Stimulated activated naive CD8-positive, alpha-beta T cell treated with anti-CD3 and anti-CD28 coated beads, Interleukin-15, Interleukin-2, amounts not matched to agents 100 U/mL and 50 U/mL, for 24 hours (primary cell): ENCODE measurements around the gene SLC66A2.
A peak's percentile ranks its signal among the peaks of the same experiment; 100 is the strongest.

Experiments used
- ATAC-seq: fragments of 150-1000 bp; cut with Tn5 transposase; one replicate; pipeline ENCODE4 v1.10.0; 2021
- DNase-seq: peaks from one replicate; pipeline ENCODE4 v3.0.0; 2021

SLC66A2 gene

GRCh38 chr18:79903071-79903635 lies 48.3 kb downstream of the SLC66A2 start:
- DNase-seq (no peak), ATAC-seq (no peak)

- ATAC-seq (no peak), DNase-seq (no peak)
Measured at GRCh38 chr18:79902640-79903039, 48.8 kb downstream of the SLC66A2 start.

GRCh38 chr18:79902075-79902474 lies 49.4 kb downstream of the SLC66A2 start:
- no peak for DNase-seq
- no peak for ATAC-seq

GRCh38 chr18:79901665-79902064 lies 49.8 kb downstream of the SLC66A2 start:
- ATAC-seq (no peak), DNase-seq (no peak)

- ATAC-seq, result no peak
- DNase-seq, result no peak
Measured at GRCh38 chr18:79900610-79901570, 50.6 kb downstream of the SLC66A2 start.

- no peak for ATAC-seq
- DNase-seq, result no peak
Measured at GRCh38 chr18:79899609-79900445, 51.6 kb downstream of the SLC66A2 start.

- ATAC-seq, result no peak
Measured at GRCh38 chr18:79898952-79899608, 52.4 kb downstream of the SLC66A2 start.

GRCh38 chr18:79897940-79898625 lies 53.4 kb downstream of the SLC66A2 start:
- no peak for ATAC-seq
- no peak for DNase-seq

More at GRCh38 chr18:79898952-79899608, 52.4 kb downstream of the SLC66A2 start:
- DNase-seq, result no peak

- no peak for DNase-seq
- ATAC-seq, result no peak
Measured at GRCh38 chr18:79896738-79897137, 54.7 kb downstream of the SLC66A2 start.

- DNase-seq (no peak), ATAC-seq (peak; percentile 91)
Measured at GRCh38 chr18:79890674-79891073, 60.8 kb downstream of the SLC66A2 start.

GRCh38 chr18:79889569-79889968 lies 61.9 kb downstream of the SLC66A2 start:
- DNase-seq, result no peak
- no peak for ATAC-seq

- ATAC-seq (no peak), DNase-seq (no peak)
Measured at GRCh38 chr18:79888016-79888415, 63.4 kb downstream of the SLC66A2 start.

- DNase-seq, result no peak
- no peak for ATAC-seq
Measured at GRCh38 chr18:79887181-79888000, 64.1 kb downstream of the SLC66A2 start.

GRCh38 chr18:79884963-79885728 lies 66.3 kb downstream of the SLC66A2 start:
- ATAC-seq, result no peak
- no peak for DNase-seq

GRCh38 chr18:79884294-79884962 lies 67.0 kb downstream of the SLC66A2 start:
- DNase-seq (no peak), ATAC-seq (no peak)

- ATAC-seq, result no peak
Measured at GRCh38 chr18:79883461-79884293, 67.8 kb downstream of the SLC66A2 start.

GRCh38 chr18:79882522-79883241 lies 68.8 kb downstream of the SLC66A2 start:
- no peak for DNase-seq
- no peak for ATAC-seq

More at GRCh38 chr18:79883461-79884293, 67.8 kb downstream of the SLC66A2 start:
- no peak for DNase-seq

GRCh38 chr18:79881695-79882094 lies 69.8 kb downstream of the SLC66A2 start:
- no peak for ATAC-seq
- DNase-seq, result no peak
